Parathyroid adenoma (tissue), 2 donors: Measurements from ENCODE around the gene SPTAN1.

Experiments used
- H2AFZ ChIP-seq: fragments of 300-600 bp; sonication (generic); one replicate; pipeline ENCODE4 v1.7.0; 2017; ENCODE audit warnings: antibody characterized with exemption, mild to moderate bottlenecking
- H3K27ac ChIP-seq: fragments of 300-600 bp; sonication (generic); one replicate; pipeline ENCODE4 v1.7.0; 2017
- H3K27me3 ChIP-seq: fragments of 300-600 bp; sonication (generic); one replicate; pipeline ENCODE4 v1.7.0; 2017; ENCODE audit warnings: low read length; ENCODE audit not compliant: control insufficient read depth, insufficient read depth
- H3K36me3 ChIP-seq: fragments of 300-600 bp; sonication (generic); one replicate; pipeline ENCODE4 v1.7.0; 2017; ENCODE audit warnings: low read length; ENCODE audit not compliant: control insufficient read depth, insufficient read depth
- H3K4me1 ChIP-seq: fragments of 300-600 bp; sonication (generic); one replicate; pipeline ENCODE4 v1.7.0; 2017; ENCODE audit warnings: control low read depth
- H3K4me2 ChIP-seq: fragments of 300-600 bp; sonication (generic); one replicate; pipeline ENCODE4 v1.7.0; 2017; ENCODE audit warnings: low read length
- H3K4me3 ChIP-seq: fragments of 300-600 bp; sonication (generic); one replicate; pipeline ENCODE4 v1.7.0; 2017; ENCODE audit warnings: low read depth, low read length
- H3K79me2 ChIP-seq: fragments of 300-600 bp; sonication (generic); one replicate; pipeline ENCODE4 v1.7.0; 2017; ENCODE audit warnings: control low read depth
- H3K9ac ChIP-seq: fragments of 300-600 bp; sonication (generic); one replicate; pipeline ENCODE4 v1.7.0; 2017; ENCODE audit warnings: mild to moderate bottlenecking
- H3K9me3 ChIP-seq: fragments of 300-600 bp; sonication (generic); one replicate; pipeline ENCODE4 v1.7.0; 2017; ENCODE audit warnings: low read length; ENCODE audit not compliant: control insufficient read depth
- CTCF ChIP-seq: fragments of 300-600 bp; sonication (generic); IDR thresholded peaks from one replicate; pipeline ENCODE4 v1.7.0; 2017; ENCODE audit warnings: antibody characterized with exemption, mild to moderate bottlenecking
- donor health status: primary hyperparathyroidism.

SPTAN1 gene

GRCh38 chr9:128548876-128549275 is 3.5 kb upstream of the SPTAN1 start:
- no peak overlapping the region for H3K4me3 ChIP-seq
- no peak overlapping the region for H3K4me2 ChIP-seq
- H3K9ac ChIP-seq: no peak overlapping the region
- H3K27me3 ChIP-seq: no peaks in the 10 kb centered on the region
- H3K4me1 ChIP-seq: peaks cover 6% of the 10 kb centered on the region
- no peaks in the 10 kb centered on the region for H3K36me3 ChIP-seq
- TF ChIP-seq CTCF: no peak
- H3K27ac ChIP-seq: no peak overlapping the region
- no peak overlapping the region for H2AFZ ChIP-seq
- H3K79me2 ChIP-seq: no peaks in the 10 kb centered on the region
- H3K9me3 ChIP-seq: no peaks in the 10 kb centered on the region

DNA sequence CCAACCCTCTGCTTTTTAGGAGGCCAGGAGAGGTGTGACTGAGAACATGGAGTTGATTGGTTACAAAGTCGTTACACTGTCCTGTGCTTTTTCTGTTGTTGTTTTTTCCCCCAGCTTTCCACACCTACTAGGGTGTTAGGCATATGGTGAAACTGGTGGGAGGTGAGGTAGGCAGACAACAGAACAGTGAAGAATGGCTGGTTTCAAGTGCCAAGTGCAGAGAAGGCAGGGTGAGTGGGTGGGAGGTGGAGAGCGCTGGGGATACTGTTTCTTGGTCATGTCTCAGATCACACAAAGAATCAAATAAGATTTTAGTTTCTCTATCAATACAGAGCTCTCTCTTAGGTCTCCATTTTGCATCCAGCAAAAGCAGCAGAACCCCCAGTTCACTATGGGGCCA is 2.2 kb upstream of the SPTAN1 start:
- H2AFZ ChIP-seq: peak overlapping the region; percentile 79
- no peak for TF ChIP-seq CTCF
- no peaks in the 10 kb centered on the region for H3K27me3 ChIP-seq
- peaks cover 9% of the 10 kb centered on the region for H3K4me1 ChIP-seq
- peak overlapping the region; percentile 81 for H3K27ac ChIP-seq
- no peaks in the 10 kb centered on the region for H3K9me3 ChIP-seq
- no peak overlapping the region for H3K4me2 ChIP-seq
- H3K4me3 ChIP-seq: no peak overlapping the region
- no peak overlapping the region for H3K9ac ChIP-seq
- H3K36me3 ChIP-seq: no peaks in the 10 kb centered on the region
- no peaks in the 10 kb centered on the region for H3K79me2 ChIP-seq

DNA sequence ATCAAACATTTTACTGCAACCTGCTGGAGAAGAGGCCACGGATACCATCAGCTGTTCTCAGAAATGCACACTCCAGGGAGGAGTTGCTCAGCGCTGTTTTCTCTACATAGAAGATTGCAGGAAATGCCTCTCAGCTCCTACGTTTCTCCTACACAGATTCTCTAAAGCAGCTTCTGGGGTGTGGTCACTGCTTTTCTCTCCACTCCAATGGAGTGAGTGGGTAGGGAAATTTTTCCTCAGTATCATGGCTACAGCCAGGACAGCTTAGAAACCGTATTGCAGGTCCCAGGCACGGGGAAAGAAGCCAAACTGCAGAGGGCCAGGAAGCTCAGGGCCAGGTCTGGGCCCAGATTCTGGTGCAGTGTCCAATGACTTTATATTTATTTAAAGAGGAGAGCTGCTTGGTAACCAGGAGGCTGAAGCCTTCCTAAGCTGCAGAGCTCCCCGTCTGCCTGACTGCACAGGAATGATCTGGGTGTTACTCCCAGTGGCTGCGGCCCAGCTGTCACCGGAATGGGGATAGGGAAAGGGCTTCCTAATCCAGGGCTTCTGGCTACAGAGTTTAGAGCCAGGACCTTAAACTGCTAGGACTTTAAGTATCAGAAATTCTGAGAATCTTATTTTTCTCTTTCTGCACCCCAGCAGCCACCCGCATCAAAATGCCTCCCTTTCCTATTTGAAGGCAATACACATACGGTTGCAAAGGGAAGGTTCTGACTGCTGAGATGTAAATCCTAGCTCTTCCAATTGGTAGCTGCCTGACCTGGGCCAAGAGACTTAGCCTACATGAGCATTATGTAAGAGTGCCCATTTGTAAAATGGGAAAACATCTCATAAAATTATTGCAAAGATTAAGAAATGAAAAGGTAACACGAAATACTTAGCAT is 1.4 kb upstream of the SPTAN1 start:
- Histone ChIP-seq H3K4me1 (peaks cover 9% of the 10 kb centered on the region), H3K4me3 (peak overlapping the region; percentile 69), H3K9ac (no peak overlapping the region)

DNA sequence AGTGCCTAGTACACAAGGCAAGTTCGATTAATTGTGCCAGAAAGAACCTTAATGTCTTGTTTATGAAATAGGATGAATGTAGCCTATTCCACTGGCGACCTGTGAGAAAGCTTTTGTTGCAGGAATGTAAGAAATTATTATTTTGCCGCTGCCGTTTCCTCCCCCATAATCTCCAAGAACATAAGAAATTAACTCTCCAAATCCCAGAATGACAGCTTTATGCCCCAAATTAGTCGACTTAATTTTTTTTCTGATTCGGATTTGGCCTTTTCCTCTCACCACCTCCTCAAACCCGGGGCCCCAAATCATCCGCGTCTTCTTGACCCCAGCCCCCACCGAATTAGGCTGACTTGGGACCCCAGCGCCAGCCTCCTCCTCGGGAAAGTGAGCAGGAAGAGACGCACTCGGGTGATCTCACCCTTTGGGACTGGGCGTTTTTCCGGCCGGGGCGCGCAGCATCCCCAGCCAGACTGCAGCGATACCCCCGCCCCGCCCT is 682 bp upstream of the SPTAN1 start:
- Histone ChIP-seq H3K4me1 (peaks cover 9% of the 10 kb centered on the region), H2AFZ (peak overlapping the region; percentile 79), H3K4me2 (peak overlapping the region; percentile 79), H3K79me2 (no peaks in the 10 kb centered on the region), H3K9me3 (no peaks in the 10 kb centered on the region), H3K27me3 (no peaks in the 10 kb centered on the region), H3K36me3 (no peaks in the 10 kb centered on the region), H3K4me3 (peak overlapping the region; percentile 69), H3K27ac (peak overlapping the region; percentile 81), H3K9ac (no peak overlapping the region)
- TF ChIP-seq CTCF: no peak

More for the DNA sequence above, 1.4 kb upstream of the SPTAN1 start:
- Histone ChIP-seq H3K36me3 (no peaks in the 10 kb centered on the region), H3K27ac (peak overlapping the region; percentile 81), H3K27me3 (no peaks in the 10 kb centered on the region), H3K79me2 (no peaks in the 10 kb centered on the region), H3K4me2 (no peak overlapping the region), H2AFZ (peak overlapping the region; percentile 79), H3K9me3 (no peaks in the 10 kb centered on the region)
- TF ChIP-seq CTCF: no peak
